ENCODE results near the gene AGPAT2.

GRCh38 chr9:136623842-136624183 is 63.4 kb downstream of the AGPAT2 start:
- TF ChIP-seq POLR2A (IDR thresholded peaks at IDR 0.05), result no peak
- TF ChIP-seq, protein P1, sequence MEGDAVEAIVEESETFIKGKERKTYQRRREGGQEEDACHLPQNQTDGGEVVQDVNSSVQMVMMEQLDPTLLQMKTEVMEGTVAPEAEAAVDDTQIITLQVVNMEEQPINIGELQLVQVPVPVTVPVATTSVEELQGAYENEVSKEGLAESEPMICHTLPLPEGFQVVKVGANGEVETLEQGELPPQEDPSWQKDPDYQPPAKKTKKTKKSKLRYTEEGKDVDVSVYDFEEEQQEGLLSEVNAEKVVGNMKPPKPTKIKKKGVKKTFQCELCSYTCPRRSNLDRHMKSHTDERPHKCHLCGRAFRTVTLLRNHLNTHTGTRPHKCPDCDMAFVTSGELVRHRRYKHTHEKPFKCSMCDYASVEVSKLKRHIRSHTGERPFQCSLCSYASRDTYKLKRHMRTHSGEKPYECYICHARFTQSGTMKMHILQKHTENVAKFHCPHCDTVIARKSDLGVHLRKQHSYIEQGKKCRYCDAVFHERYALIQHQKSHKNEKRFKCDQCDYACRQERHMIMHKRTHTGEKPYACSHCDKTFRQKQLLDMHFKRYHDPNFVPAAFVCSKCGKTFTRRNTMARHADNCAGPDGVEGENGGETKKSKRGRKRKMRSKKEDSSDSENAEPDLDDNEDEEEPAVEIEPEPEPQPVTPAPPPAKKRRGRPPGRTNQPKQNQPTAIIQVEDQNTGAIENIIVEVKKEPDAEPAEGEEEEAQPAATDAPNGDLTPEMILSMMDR (IDR thresholded peaks at IDR 0.05), result no peak

Data from gastroesophageal sphincter (tissue), 3 donors.